ENCODE results near the gene SLC39A11. TPM values are rescaled to one million over a fixed set of nuclear protein-coding genes. Genes with fewer than 3 reads are reported as not detected.

SLC39A11 gene
- polyA plus RNA-seq, 5 donors, result 13.8 to 20.5 (median 15.6) TPM

DNA sequence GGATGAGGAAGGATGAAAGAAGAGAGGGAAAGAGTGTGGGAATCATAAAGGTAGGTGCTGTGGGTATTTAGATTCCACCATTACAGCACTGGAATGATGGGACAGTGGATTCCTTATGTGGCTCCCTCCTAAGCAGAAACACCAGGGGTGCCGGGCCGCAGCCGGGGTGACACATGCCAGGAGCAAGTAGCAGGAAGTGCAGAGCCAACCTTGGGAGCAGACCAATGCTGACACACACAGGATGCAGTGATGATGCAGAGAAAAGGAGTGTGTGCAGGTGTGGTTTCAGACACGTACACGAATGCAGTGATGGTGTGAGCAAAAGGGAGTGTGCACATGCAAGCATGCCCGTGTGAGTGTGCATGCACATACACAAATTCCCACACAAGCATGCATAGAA lies 338.0 kb downstream of the SLC39A11 start:
- no peak for DNase-seq

DNA sequence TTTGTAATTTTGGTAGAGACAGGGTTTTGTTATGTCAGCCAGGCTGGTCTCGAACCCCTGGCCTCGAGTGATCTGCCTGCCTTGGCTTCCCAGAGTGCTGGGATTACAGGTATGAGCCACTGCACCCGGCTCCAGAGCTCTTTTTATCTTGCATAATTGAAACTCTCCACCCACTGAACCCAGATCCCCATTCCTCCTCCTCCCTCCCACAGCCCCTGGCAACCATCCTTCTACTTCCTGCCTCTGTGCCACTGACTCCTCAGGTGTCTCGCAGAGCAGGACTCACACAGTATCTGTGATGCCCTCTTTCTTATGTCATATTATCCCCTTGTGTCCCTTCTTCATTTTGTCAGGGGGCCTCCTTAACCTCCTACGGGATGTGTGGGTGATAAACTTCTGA lies 340.7 kb downstream of the SLC39A11 start:
- no peak for DNase-seq

DNA sequence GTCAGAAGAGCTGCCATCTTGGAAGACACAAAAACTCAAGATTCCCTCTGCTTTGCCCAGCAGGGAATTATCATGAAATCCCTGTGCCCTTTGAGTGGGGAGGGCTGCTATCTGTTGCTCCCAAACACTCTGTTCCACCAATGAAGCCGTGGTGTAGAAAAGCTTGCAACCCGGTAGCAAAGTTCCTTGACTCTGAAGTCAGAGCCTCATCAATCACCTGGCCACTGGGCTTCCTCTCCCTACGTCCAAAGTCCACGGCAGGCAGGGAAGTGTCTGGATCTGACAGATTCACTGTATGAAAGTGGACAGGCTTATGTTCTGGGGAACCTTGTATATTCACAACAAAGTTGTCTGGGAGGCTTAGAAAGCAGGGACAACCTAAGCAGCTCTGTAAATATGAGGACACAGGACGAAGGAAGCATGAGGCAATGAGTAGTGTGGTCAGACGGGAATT lies 343.3 kb downstream of the SLC39A11 start:
- DNase-seq, result no peak

DNA sequence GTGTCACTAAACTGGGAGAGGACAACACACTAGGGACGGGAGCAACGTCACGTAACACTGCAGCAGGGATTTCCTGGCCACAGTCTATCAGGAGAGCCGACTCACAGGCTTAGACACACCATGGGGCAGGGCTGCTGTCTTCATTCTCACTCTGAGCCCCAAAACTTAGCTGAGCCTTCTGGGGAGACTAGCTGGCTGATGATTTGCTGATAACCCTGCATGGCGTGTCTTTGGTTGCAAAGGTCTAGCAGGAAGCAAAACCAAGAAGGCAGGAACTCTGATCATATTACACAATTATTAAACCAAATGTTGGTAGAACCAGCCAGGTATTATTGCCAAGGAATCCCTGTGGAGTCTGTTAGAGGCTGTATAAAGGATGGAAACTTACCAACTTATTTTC lies 345.0 kb downstream of the SLC39A11 start:
- DNase-seq, result no peak

DNA sequence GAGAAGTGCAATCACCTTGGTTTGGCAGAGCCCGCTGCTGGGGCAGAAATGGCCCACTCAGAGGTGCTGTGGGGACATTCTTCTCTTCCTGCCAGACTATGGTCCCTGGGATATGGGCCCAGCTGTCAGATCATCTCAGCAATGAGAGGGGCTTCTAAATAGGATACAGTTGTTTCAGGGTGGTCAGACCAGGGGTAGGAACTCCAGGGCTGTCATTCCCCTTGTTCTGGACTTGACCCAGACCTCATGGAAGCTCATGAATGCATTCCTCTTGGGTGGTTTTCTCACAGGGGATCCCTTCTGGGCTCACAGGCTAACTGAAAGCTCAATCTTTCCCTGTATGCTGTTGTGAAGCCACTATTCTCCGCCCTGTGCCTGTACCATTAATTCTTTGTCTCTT lies 347.2 kb downstream of the SLC39A11 start:
- DNase-seq, result no peak

DNA sequence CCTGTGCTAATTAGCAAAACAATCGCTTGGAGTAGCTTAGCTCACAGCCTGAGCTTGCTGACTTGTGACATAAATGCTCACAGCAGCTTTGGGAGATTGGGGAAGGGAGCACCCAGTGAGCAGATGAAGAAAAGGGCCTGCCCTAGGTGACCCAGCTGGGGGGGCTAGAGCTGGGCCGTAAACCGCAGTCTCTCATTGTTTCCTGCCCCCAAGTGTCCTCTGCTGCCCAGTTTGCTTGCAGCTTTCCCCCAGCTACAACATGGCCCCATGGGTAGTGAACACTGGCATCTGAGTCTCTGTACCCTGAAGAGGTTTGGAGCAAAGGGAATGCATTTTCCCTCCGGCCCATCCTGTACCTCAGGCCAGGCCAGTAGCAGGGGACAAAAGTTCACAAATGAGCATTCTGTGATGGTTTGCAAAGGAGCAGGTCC lies 349.4 kb downstream of the SLC39A11 start:
- DNase-seq, result no peak

DNA sequence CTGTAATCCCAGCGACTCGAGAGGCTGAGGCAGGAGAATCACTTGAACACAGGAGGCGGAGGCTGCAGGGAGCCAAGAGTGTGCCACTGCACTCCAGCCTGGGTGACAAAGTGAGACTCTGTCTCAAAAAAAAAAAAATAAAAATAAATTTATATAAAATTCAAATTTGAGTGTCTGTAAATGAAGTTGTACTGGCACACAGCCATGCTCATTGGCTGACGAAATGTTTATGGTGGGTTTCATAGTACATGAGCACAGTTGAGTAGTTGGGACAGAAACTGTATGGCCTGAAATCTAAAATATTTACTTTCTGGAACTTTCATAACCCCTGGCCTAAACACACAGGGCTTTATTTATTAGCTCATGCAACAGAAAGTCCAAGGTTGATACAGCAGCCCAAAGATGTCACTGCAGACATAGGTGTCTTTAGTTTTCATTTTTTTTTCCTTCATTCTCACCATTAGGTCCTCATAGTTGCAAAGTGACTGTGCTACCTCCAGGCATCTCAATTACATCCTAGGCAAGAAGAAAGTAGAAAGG lies 355.3 kb downstream of the SLC39A11 start:
- no peak for DNase-seq

DNA sequence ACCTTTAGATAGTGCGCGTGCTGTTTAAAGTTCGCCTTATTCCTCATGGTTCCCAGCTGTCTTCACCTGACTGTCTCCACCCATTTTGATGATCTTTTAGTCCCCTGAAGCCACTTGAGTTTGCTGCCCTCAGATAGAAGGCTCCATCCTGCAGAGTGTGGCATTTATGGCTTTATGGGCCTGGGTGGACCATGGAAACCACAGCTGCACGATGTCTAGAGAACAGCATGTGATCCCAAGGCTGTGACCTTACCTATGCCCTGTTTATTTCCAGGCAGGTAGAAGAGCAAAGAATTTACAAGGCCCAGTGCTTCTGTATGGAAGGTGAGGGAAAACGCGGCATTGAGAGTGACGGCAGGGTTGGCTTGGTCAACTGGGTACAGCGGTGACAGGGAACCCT lies 356.9 kb downstream of the SLC39A11 start:
- no peak for DNase-seq

DNA sequence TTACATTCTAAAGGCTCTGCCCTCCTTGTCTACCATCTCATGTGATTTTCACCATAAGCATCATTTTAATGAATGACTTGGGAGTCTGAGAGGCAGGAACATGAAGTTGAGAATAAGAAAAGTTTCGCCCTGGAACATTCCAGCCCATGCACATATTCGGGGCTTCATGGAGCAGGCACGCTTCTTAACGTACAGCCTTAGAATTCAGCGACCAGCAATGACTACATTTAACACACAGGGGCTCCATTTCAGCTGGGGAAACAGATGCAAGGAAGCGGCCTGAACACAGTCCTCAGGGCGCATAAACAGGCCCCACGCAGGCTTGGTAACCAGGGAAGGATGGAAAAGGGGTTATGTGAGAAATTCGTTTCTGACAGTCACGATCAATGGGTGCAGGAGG lies 357.4 kb downstream of the SLC39A11 start:
- DNase-seq, result no peak

DNA sequence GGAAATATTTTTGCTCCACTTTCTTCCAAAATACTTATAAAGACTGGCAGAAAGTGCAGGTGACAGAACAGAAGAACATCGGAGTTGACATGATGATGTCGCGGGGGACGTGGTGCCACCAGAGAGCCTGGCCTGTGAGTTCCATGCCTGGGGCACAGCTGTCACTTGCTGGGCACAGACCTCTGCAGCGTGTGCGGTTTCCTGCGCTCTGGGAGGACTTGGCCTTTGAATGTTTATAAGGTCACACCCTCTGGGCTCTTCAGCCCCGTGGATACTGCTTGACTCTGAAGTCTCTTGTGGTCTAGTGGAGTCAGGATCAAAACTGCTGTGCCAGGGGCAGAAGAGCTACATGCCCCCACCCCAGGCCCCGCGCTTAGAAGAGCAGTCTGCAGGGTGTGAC lies 357.9 kb downstream of the SLC39A11 start:
- DNase-seq, result no peak

DNA sequence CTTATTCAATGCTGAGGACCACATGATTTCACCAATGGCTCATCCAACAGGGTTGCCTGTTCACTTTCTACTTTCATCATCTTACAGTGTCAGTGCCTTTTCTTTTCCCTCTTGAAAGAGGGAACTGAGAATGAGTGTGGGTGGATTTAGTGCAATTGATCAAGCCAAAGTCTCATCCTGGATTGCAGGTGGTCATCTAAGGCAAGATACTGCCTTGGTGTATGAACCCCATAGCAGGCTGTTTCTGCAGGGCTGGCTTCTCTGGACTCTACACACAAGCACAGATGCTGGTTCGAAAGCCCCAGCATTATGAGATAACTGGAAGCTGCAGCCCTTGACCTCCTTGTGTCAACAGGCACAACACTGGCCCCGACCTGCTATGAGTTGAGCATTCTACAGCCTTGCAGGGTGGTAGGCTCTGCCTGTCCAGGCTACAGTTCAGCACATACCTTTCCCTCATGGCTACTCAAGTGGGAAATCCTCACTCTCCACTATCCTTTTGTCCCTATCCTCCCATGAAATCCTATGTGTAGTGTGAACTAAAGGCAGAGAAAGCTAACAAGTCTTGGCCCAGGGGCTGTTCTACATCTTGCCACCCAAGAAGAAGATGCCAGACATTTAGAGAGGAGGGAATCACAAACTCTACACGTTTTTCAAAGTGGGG lies 358.7 kb downstream of the SLC39A11 start:
- DNase-seq, result no peak

DNA sequence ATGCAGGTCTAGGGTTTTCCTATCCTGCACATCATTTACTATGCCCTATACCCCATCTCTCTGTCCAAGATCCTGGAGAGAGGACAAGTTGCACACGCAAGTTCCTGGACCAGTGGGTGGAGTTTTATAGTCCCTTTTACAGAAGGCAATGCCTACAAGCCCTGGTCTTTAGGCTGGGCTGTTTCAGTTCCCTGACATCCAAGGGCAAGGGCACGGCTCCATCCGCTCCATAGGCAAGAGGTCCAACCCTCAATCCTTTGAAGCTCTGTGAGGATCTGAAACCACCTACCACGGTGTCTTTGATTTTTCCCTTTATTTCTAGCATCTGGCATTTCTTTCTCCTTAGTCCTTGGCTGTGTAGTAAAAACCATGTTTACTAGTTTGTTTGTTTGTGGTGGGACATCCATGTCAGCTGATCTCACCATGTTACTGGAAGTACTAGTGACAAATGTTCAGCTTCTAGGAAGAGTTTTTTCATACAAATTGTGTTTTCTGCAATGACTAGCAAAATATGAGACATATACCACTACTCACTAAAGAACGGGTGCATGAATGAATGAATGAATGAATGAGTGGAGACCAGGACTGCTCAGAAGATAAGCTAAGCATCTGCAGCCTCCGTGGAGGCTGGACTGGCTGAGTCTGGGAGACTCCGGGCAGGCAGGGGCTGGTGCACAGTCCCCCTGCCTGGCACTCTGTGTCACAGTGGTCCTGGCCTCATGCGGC lies 359.4 kb downstream of the SLC39A11 start:
- DNase-seq, result no peak

DNA sequence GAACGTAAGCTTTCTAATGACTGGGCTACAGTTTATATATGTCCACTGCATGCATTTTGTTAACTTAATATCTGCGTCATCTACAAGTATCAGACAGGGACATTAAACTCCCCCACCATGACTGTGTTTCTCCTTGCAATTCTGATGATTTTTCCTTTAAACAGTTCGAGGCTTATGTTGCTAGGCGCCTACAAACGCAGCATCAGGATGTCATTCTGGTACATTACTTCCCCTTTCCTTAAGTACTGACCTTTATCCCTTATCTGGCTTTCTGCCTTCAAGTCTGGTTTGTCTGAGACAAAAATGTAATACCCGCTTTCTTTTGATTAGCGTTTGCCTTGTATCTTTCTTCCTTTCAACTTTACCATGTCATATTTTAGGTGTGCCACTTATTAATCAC lies 362.4 kb downstream of the SLC39A11 start:
- peak in 1 of 2 donors; percentile 14 for DNase-seq

DNA sequence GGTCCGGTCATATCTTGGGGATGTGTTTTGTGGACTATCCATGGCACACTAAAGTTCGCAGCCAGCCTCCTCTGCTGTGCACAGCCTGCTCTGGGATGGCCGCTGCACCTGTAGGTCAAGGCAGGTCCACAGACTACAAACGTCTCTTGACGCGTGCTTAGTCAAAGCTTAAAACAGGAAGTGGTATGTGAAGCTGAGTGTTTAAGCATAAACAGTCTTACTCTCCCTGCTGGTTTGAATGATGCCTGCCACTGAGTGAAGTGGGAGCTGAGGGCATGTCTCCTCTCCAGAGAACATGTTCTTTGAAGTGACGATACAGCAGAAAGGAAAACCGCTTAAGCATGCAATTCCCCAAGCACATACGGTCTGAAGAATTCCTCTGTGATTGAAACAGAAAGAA lies 365.6 kb downstream of the SLC39A11 start:
- DNase-seq, result peak in 1 of 2 donors; percentile 29

DNA sequence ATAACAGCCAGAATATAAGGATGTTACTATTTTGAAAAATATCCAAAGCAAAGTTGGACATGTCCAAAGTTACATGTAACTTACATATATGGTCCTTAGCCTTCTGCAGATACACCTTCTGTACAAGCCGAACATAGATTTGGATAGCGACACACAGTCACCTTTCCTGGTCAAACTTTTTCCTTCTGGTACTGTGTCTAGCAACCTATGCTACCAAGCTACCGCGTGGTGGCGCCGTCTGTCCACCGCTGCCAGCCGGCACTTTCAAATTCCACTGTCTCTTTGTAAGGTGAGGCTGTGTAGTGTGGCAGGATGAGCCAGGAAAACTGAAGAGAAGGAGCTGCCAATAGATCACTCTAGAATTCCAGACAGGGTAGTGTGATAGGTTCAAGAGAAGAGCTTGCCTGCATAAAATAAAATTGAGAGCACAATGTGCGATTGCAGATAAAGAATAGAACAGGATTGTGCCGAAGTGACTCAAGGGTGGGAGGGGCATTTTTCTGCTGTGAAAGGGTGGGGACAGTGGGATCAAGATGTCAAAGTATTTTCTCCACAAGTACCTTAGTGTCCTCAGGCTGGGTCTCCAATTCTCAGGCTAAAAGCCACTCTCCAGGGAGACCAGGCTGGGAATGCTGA lies 366.9 kb downstream of the SLC39A11 start:
- DNase-seq, result peak in 1 of 2 donors; percentile 32

DNA sequence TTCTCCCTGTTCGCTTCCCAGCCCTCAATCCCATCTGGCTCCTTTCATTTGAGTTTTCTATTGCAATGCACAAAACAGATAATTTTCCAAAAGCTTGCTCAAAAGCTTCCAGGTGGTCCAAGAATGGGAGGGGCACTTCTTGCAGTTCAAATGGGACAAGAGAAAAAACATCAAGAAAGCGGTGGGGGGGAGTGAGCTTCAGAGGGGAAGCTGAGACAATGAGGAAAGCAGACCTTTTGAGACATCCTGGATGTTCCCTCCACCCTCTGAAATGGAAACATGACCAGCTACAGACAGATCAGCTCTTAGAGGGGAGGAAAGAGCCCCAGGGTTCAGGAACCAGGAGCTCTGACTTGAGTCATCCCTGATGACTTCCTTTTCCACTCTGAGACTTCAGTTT lies 368.2 kb downstream of the SLC39A11 start:
- DNase-seq, result no peak

DNA sequence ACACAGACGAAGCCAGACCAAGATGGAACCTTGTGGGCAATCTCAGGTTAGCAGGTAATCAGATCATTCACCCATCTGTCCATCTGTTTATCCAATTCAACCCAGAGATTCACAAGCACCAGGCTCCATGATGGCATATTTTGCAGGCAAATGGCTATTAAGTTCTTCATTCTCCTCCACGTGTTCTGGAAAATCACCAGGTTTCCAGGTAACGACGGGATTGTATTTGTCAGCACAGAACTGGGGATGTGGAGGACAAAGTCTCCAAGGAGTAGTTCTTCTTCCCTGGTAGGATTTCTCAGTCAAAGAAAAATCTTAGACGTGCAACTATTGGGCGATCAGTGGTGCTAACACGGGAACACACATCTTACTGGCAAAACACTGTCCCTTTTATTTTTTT lies 368.8 kb downstream of the SLC39A11 start:
- DNase-seq, result no peak

DNA sequence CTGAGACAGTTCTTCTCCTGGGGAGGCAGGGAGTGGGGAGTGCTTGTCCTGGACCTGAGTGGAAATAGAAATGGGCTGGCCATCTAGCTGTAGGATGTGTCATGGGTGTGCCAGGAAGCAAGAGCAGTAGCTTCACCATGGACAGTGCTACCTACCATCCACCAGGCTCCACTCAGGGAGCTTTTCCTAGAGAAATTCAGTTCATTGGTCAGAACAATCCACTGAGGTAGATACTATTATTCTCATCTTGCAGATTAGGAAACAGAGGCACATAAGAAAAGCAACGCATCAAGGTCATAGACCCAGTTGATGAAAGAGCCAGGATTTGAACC lies 372.0 kb downstream of the SLC39A11 start:
- DNase-seq, result no peak

DNA sequence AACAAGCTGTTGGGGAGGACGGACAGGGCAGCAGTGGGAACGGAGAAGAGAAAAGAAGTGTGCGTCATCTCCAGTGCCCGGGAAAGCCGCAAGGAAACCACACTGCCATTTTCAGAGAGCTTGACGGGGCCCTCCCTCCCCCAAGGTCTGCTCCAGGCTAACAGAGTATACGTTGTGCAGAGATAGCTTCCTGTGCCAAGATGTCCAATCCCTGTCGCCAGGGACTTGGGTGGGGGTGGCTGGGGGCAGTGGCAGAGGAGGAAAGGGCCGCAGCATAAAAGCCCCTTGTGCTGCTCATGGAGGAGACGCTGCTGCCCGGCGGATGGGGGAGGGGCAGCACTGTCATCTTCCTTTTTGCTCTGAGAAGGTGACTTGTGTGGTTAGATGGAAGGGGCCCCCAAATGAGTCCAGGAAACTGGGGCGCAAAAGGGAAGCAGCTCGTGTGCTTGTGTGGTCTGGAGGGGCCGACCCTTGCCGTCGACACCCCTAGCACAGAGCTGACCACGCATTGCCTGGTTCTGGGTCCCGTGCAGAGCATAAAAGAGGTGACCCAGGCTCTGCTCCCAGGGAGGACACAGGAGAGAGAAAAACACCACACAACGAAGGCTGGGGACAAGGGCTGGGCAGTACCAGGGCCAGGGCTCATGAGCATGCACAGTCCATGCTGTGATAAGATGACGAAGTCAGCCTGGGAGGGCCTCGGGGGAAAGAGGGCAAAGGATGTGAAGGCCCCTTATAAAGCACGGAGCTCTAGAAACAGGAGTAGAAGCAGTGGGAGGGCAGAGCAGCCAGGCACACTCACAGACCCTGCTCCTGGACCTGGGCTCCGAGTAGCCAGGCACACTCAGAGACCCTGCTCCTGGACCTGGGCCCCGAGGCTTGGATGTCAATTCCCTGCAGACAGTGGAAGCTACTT lies 372.7 kb downstream of the SLC39A11 start:
- no peak for DNase-seq

DNA sequence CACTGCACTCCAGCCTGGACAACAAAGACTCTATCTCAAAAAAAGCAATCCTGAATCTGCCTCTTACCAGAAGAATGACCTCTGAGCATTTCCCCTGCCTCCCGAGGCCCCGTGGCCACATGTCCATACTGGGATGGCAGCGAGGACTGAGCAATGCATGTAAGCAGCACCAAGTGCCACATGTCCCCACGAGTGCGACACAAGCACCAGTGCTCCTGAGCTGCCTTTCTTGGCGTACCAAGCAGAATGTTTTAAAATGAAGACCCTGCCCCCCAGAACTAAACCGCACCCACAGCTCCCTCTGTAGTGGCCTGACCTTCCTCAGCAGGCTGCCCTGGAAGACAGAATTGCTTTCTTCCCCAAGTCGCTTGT lies 373.3 kb downstream of the SLC39A11 start:
- DNase-seq, result no peak

DNA sequence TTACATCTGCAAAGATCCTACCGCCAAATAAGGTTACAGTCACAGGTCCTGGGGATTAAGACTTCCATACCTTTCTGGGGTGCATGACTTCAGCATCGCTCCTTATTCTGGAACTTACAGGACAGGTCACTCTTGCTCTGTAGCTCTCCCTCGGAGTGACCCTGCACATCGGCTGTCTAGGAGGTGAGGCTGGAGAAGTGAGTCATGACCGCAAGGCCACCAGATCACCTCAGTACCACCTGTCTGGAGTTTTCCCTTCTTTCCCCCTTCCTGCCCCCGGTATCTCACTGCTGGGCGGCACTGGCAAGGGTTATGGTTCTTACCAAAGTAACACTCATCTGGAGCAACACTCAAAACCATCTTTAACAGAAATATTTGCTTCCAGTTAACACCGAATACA lies 374.8 kb downstream of the SLC39A11 start:
- DNase-seq, result no peak

DNA sequence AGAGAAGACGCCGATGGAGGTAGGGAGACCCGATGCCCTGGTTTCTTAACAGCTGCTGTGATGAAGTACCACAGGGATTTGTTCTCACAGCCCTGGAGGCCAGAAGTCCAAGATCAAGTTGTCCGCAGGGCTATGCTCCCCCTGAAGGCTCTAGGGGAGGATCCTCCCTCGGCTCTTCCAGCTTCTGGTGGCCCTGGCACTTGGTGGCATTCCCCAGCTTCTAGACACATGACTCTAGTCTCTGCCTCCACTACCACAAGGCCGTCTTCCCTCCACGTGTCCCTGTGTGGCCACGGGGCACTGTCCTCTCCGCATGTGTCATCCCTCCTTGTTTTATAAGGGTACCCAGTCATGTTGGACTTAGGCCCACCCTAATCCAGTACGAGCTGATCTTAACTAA lies 375.2 kb downstream of the SLC39A11 start:
- DNase-seq, result no peak

All from right lung (tissue), 5 donors.